OCI-LY1 (cell line): ENCODE results near the gene WASHC1.
"Not testable (repeated sequence)": the region's sequence is repeated elsewhere in the genome, so short reads cannot be mapped to it uniquely, and the experiment has no call there.

ENCODE experiments used
- CTCF ChIP-seq: fragments of 200-600 bp; sonication (generic), shearing (Covaris generic); IDR thresholded peaks from 2 replicates; pipeline ENCODE4 v1.5.1; 2017; ENCODE audit warnings: mild to moderate bottlenecking, antibody characterized with exemption, low read length, moderate library complexity, mixed read lengths
- EZH2 ChIP-seq: fragments of 200-600 bp; sonication (generic), shearing (Covaris generic); IDR thresholded peaks from 2 replicates; pipeline ENCODE4 v1.8.0; 2017; ENCODE audit warnings: borderline replicate concordance, mixed run types, mild to moderate bottlenecking, antibody characterized with exemption, low read length, moderate library complexity, mixed read lengths

GRCh38 chr9:41261-41676 is 12.0 kb upstream of the WASHC1 start:
- not testable (repeated sequence) for TF ChIP-seq CTCF, EZH2
